GM19397 (cell line): ENCODE results near the gene C9orf72.

ENCODE experiments used
- ATAC-seq: cut with Tn5 transposase; IDR thresholded peaks from one replicate; pipeline ENCODE4 v1.9.1; 2021; ENCODE audit warnings: mild to moderate bottlenecking, moderate library complexity; ENCODE audit not compliant: unreplicated experiment

Gene C9orf72

GRCh38 chr9:27581826-27582225 lies 8.5 kb upstream of the C9orf72 start:
- ATAC-seq: no peak

- ATAC-seq: peak; percentile 86
Measured at GRCh38 chr9:27573634-27574590, 631 bp upstream of the C9orf72 start.

- ATAC-seq: peak; percentile 22
Measured at GRCh38 chr9:27572566-27572917, 739 bp downstream of the C9orf72 start.

GRCh38 chr9:27572061-27572460 lies 1.2 kb downstream of the C9orf72 start:
- no peak for ATAC-seq

GRCh38 chr9:27571011-27571410 lies 2.3 kb downstream of the C9orf72 start:
- no peak for ATAC-seq

- no peak for ATAC-seq
Measured at GRCh38 chr9:27569406-27569805, 3.9 kb downstream of the C9orf72 start.

- no peak for ATAC-seq
Measured at GRCh38 chr9:27566118-27566517, 7.2 kb downstream of the C9orf72 start.

GRCh38 chr9:27565696-27566095 lies 7.6 kb downstream of the C9orf72 start:
- ATAC-seq: no peak

GRCh38 chr9:27564670-27565069 lies 8.6 kb downstream of the C9orf72 start:
- ATAC-seq: no peak

- no peak for ATAC-seq
Measured at GRCh38 chr9:27563738-27564430, 9.4 kb downstream of the C9orf72 start.

- no peak for ATAC-seq
Measured at GRCh38 chr9:27561685-27562084, 11.6 kb downstream of the C9orf72 start.

- no peak for ATAC-seq
Measured at GRCh38 chr9:27560457-27560856, 12.8 kb downstream of the C9orf72 start.

- ATAC-seq: no peak
Measured at GRCh38 chr9:27558307-27558706, 15.0 kb downstream of the C9orf72 start.

GRCh38 chr9:27556470-27556869 lies 16.8 kb downstream of the C9orf72 start:
- ATAC-seq: no peak

GRCh38 chr9:27554712-27555111 lies 18.6 kb downstream of the C9orf72 start:
- ATAC-seq: no peak

GRCh38 chr9:27549196-27549755 lies 24.0 kb downstream of the C9orf72 start:
- ATAC-seq: no peak

- no peak for ATAC-seq
Measured at GRCh38 chr9:27548055-27548741, 25.1 kb downstream of the C9orf72 start.

GRCh38 chr9:27545471-27545870 lies 27.8 kb downstream of the C9orf72 start:
- no peak for ATAC-seq

GRCh38 chr9:27542508-27542907 lies 30.8 kb downstream of the C9orf72 start:
- no peak for ATAC-seq

GRCh38 chr9:27541740-27542139 lies 31.5 kb downstream of the C9orf72 start:
- no peak for ATAC-seq

GRCh38 chr9:27540502-27540901 lies 32.8 kb downstream of the C9orf72 start:
- ATAC-seq: no peak
